Endothelial cell of umbilical vein (primary cell): ENCODE results near the gene BABAM2. TPM values are rescaled to one million over a fixed set of nuclear protein-coding genes. Genes with fewer than 3 reads are reported as not detected.

Experiments
- BruUV-seq: library from RNA; stranded (reverse); fragments of 400-500 nt; replicated peaks from 2 replicates; lab custom pipeline; 2021; lab: Mats Ljungman, UMichigan
- CTCF ChIA-PET: fragments of 300-600, 350-600 bp; sonication (Branson Sonifier 250); formaldehyde crosslinking; loops from one replicate; lab custom pipeline; 2021; ENCODE audit warnings: antibody characterized with exemption, inconsistent platforms; lab: Charles Lee
- POLR2A ChIA-PET: fragments of 300-600, 350-600 bp; sonication (Branson Sonifier 250); formaldehyde crosslinking; loops from one replicate; lab custom pipeline; 2021; ENCODE audit warnings: antibody characterized with exemption, inconsistent platforms; lab: Charles Lee
- DNase-seq: peaks from one replicate; pipeline ENCODE4 v3.0.0-alpha.2; 2011; ENCODE audit warnings: low read depth, low spot score
- FAIRE-seq: peaks from 2 replicates; lab custom pipeline; 2011; peaks lifted over from hg19 to GRCh38; lab: Jason Lieb, UNC
- H2AFZ ChIP-seq: 2 replicates; pipeline ENCODE4 v1.6.0; 2012; ENCODE audit warnings: low read depth, low read length, control low read depth, inconsistent platforms
- H3K27ac ChIP-seq: 2 replicates; pipeline ENCODE4 v1.5.1; 2011; ENCODE audit warnings: low read depth, mild to moderate bottlenecking, control low read depth, low read length, moderate library complexity; ENCODE audit not compliant: insufficient read depth
- H3K27me3 ChIP-seq, 2 experiments: 2 replicates each; pipeline versions ENCODE4 v1.6.0 to v1.6.1; 2011; ENCODE audit warnings: low read length in 2 of 2, mixed read lengths in 1 of 2; ENCODE audit not compliant: control insufficient read depth in 2 of 2, insufficient read depth in 2 of 2
- H3K36me3 ChIP-seq, 2 experiments: 2 replicates in 1 of 2; 3 replicates in 1 of 2; pipeline ENCODE4 v1.5.1; 2011; ENCODE audit warnings: low read length in 2 of 2, mild to moderate bottlenecking in 1 of 2, moderate library complexity in 1 of 2; ENCODE audit not compliant: control insufficient read depth in 2 of 2, insufficient read depth in 2 of 2; ENCODE audit errors: extremely low read depth in 1 of 2
- H3K4me1 ChIP-seq: 3 replicates; pipeline ENCODE4 v1.5.1; 2011; ENCODE audit warnings: mild to moderate bottlenecking, low read length; ENCODE audit not compliant: control insufficient read depth, insufficient read depth; ENCODE audit errors: extremely low read depth
- H3K4me2 ChIP-seq: 2 replicates; pipeline ENCODE4 v1.6.1; 2011; ENCODE audit warnings: low read length, control low read depth, mixed read lengths; ENCODE audit not compliant: insufficient read depth
- H3K4me3 ChIP-seq, 3 experiments: fragments of 200-600 bp in 1 of 3; sonication (generic), shearing (Covaris generic) in 1 of 3; replicated peaks in 1 of 3; 2 replicates each; pipeline ENCODE4 v1.5.1; 2011 to 2016; ENCODE audit warnings: control low read depth in 3 of 3, low read length in 3 of 3, mild to moderate bottlenecking in 2 of 3, inconsistent platforms in 1 of 3, low read depth in 1 of 3, moderate library complexity in 1 of 3; ENCODE audit not compliant: insufficient read depth in 1 of 3
- H3K79me2 ChIP-seq: 2 replicates; pipeline ENCODE4 v1.6.0; 2012; ENCODE audit warnings: low read length, inconsistent platforms; ENCODE audit not compliant: control insufficient read depth, insufficient read depth
- H3K9ac ChIP-seq: replicated peaks from 2 replicates; pipeline ENCODE3; 2011; ENCODE audit warnings: low read length, control low read depth; ENCODE audit not compliant: insufficient read depth; ENCODE audit errors: extremely low read depth
- H3K9me1 ChIP-seq: replicated peaks from 3 replicates; pipeline ENCODE4 v1.6.0; 2011; ENCODE audit warnings: mild to moderate bottlenecking, low read length; ENCODE audit not compliant: control insufficient read depth, insufficient read depth; ENCODE audit errors: extremely low read depth
- H3K9me3 ChIP-seq: replicated peaks from 2 replicates; pipeline ENCODE4 v1.5.1; 2012; ENCODE audit warnings: low read length, inconsistent platforms; ENCODE audit not compliant: control insufficient read depth, insufficient read depth
- H4K20me1 ChIP-seq: replicated peaks from 2 replicates; pipeline ENCODE3; 2011; ENCODE audit warnings: mild to moderate bottlenecking, low read length; ENCODE audit not compliant: control insufficient read depth, insufficient read depth; ENCODE audit errors: extremely low read depth
- CTCF ChIP-seq, 2 donors: IDR thresholded peaks; 1 replicate in 1 of 2; 2 replicates in 1 of 2; pipeline ENCODE4 v1.5.1; 2011; ENCODE audit warnings: low read length in 2 of 2, mild to moderate bottlenecking in 2 of 2, moderate library complexity in 2 of 2, control low read depth in 1 of 2, inconsistent platforms in 1 of 2, low read depth in 1 of 2; ENCODE audit not compliant: insufficient read depth in 1 of 2; ENCODE audit errors: extremely low read depth in 1 of 2
- EZH2 ChIP-seq: IDR thresholded peaks from 2 replicates; pipeline ENCODE4 v1.6.1; 2012; ENCODE audit warnings: borderline replicate concordance, low read depth, mild to moderate bottlenecking, moderate library complexity, low read length, inconsistent platforms; ENCODE audit not compliant: severe bottlenecking
- FOS ChIP-seq: IDR thresholded peaks from 2 replicates; pipeline ENCODE4 v1.6.1; 2011; ENCODE audit warnings: mild to moderate bottlenecking, low read length, moderate library complexity, borderline replicate concordance; ENCODE audit not compliant: insufficient read depth
- GATA2 ChIP-seq: IDR thresholded peaks from 2 replicates; pipeline ENCODE4 v1.7.0; 2011; ENCODE audit warnings: low read depth, mild to moderate bottlenecking, moderate library complexity, mixed read lengths, low read length; ENCODE audit not compliant: insufficient read length, insufficient read depth
- JUN ChIP-seq: IDR thresholded peaks from 2 replicates; pipeline ENCODE4 v1.6.1; 2011; ENCODE audit warnings: borderline replicate concordance, low read depth; ENCODE audit not compliant: insufficient read length, insufficient read depth
- MAX ChIP-seq: IDR thresholded peaks from 2 replicates; pipeline ENCODE4 v1.6.1; 2011; ENCODE audit not compliant: insufficient read depth, insufficient read length
- MYC ChIP-seq: IDR thresholded peaks from one replicate; pipeline ENCODE4 v1.6.1; 2011; ENCODE audit warnings: mild to moderate bottlenecking, low read depth, low read length
- POLR2A ChIP-seq: IDR thresholded peaks from 2 replicates; pipeline ENCODE4 v1.6.1; 2012; ENCODE audit warnings: low read depth, mild to moderate bottlenecking, control low read depth, low read length
- POLR2AphosphoS5 ChIP-seq: IDR thresholded peaks from 2 replicates; pipeline ENCODE4 v1.6.1; 2012; ENCODE audit warnings: low read depth, mild to moderate bottlenecking, control low read depth, low read length, moderate library complexity; ENCODE audit not compliant: insufficient read depth
- dilution Hi-C: fragments of 300-500 bp; cut with MboI; formaldehyde crosslinking; loops from one replicate; pipeline ENCODE4 v1.15.0; 2019; ENCODE audit warnings: low sequenced_read_pairs; ENCODE audit not compliant: extremely low pct_ligation_motif_present
- intact Hi-C: fragments of 100-400 bp; cut with micrococcal nuclease; formaldehyde crosslinking; loops from one replicate; pipeline ENCODE4 v1.10.0; 2022
- polyA plus RNA-seq, 4 experiments: library from polyadenylated mRNA; depleted of rRNA in 3 of 4; stranded (reverse) in 3 of 4; unstranded in 1 of 4; fragments of >200 nt; gene quantifications; 2 replicates each; pipeline versions ENCODE4 v1.2.1 to v1.2.3, GENCODE V29; 2011 to 2012; ENCODE audit warnings: missing spikeins in 1 of 4
- total RNA-seq: library from RNA; stranded (reverse); gene quantifications from 2 replicates; pipeline ENCODE4 v1.2.3, GENCODE V29; 2021

BABAM2 gene
- total and polyA plus RNA-seq, 2 donors (not counting 3 experiments of a cell fraction or from before 2014, with no cell fraction given): 19.9 to 27.6 TPM

- Histone ChIP-seq H2AFZ (peak overlapping the region; percentile 19), H3K27me3 (no peaks in the 10 kb centered on the region), H3K36me3 (no peaks in the 10 kb centered on the region), H3K9ac (peak overlapping the region; percentile 90), H3K4me1 (peaks cover 31% of the 10 kb centered on the region), H4K20me1 (no peaks in the 10 kb centered on the region), H3K4me2 (peak overlapping the region; percentile 73), H3K79me2 (no peaks in the 10 kb centered on the region), H3K9me3 (no peaks in the 10 kb centered on the region), H3K27ac (peak overlapping the region; percentile 88), H3K4me3 (peak overlapping the region in 1 of 3 experiments; percentile 1), H3K9me1 (no peaks in the 10 kb centered on the region)
- FAIRE-seq: peak; percentile 81
- peak; percentile 65 for TF ChIP-seq JUN
- no peak for TF ChIP-seq GATA2
- TF ChIP-seq POLR2AphosphoS5: peak; percentile 79
- TF ChIP-seq FOS: no peak
- peak; percentile 73 for TF ChIP-seq POLR2A
- intact Hi-C loops: loop anchor here (1.0 to 2.0 kb wide), 10 partner anchors 12 to 311 kb away; partner anchors contain the start of genes BABAM2, FOSL2 and RBKS
- POLR2A ChIA-PET: interaction anchor here (0.6 to 1.3 kb wide), 6 partner anchors 12 to 312 kb away, joined by 3 to 6 read pairs (median 3); partner anchors contain the start of gene FOSL2
- peak; percentile 93 for DNase-seq
- dilution Hi-C loops: no loop called here
- CTCF ChIA-PET: interaction anchor here (0.7 to 2.3 kb wide), 11 partner anchors 18 to 397 kb away, joined by 3 to 6 read pairs (median 3); no protein-coding TSS in a partner anchor
- no TSS peak for BruUV-seq
Measured at GRCh38 chr2:28080911-28081310, 190.4 kb downstream of the BABAM2 start.

GRCh38 chr2:28082131-28082530 is 191.6 kb downstream of the BABAM2 start:
- H3K9me1 ChIP-seq: no peaks in the 10 kb centered on the region
- no TSS peak for BruUV-seq
- no peaks in the 10 kb centered on the region for H3K27me3 ChIP-seq
- no peak overlapping the region for H2AFZ ChIP-seq
- ChIA-PET POLR2A (no interaction called here), CTCF (no interaction called here)
- dilution Hi-C loops (no loop called here), intact Hi-C loops (no loop called here)
- DNase-seq (no peak), FAIRE-seq (no peak)
- H3K27ac ChIP-seq: no peak overlapping the region
- no peaks in the 10 kb centered on the region for H4K20me1 ChIP-seq
- H3K36me3 ChIP-seq: no peaks in the 10 kb centered on the region
- H3K4me1 ChIP-seq: peaks cover 31% of the 10 kb centered on the region
- no peak overlapping the region for H3K4me3 ChIP-seq
- H3K9ac ChIP-seq: no peak overlapping the region
- no peaks in the 10 kb centered on the region for H3K79me2 ChIP-seq
- no peak overlapping the region for H3K4me2 ChIP-seq
- no peak for TF ChIP-seq MAX
- no peak for TF ChIP-seq MYC
- no peak for TF ChIP-seq POLR2AphosphoS5
- TF ChIP-seq CTCF (IDR thresholded peaks at IDR 0.05; ENCODE audit: extremely low read depth in 1 of 2, insufficient read depth in 1 of 2, low read depth in 1 of 2, low read length in 2 of 2): no peak
- TF ChIP-seq JUN: no peak
- no peak for TF ChIP-seq EZH2
- no peak for TF ChIP-seq POLR2A
- no peak for TF ChIP-seq GATA2
- TF ChIP-seq FOS: no peak
- no peaks in the 10 kb centered on the region for H3K9me3 ChIP-seq
